Measurements from ENCODE around the gene IZUMO1R.

- TF ChIP-seq CTCF (conservative IDR thresholded peaks at IDR 0.05; ENCODE audit: low read depth, low read length) (no peak), POLR2A (IDR thresholded peaks at IDR 0.05; ENCODE audit: low read depth, low read length) (no peak), RAD21 (IDR thresholded peaks at IDR 0.05; ENCODE audit: low read length) (no peak), ELK1 (IDR thresholded peaks at IDR 0.05; ENCODE audit: borderline replicate concordance, low read depth, low read length) (no peak), RFX5 (IDR thresholded peaks at IDR 0.05; ENCODE audit: low read depth, low read length) (no peak), NFE2L2 (IDR thresholded peaks at IDR 0.05; ENCODE audit: low read depth, low read length) (no peak), SMC3 (IDR thresholded peaks at IDR 0.05; ENCODE audit: low read depth, low read length) (no peak), MAZ (IDR thresholded peaks at IDR 0.05; ENCODE audit: borderline replicate concordance, low read depth, low read length) (no peak), USF2 (IDR thresholded peaks at IDR 0.05; ENCODE audit: low read depth, low read length) (no peak), BHLHE40 (IDR thresholded peaks at IDR 0.05; ENCODE audit: low read depth, low read length) (no peak), FOS (IDR thresholded peaks at IDR 0.05; ENCODE audit: low read depth, low read length) (no peak), MAFK (IDR thresholded peaks at IDR 0.05; ENCODE audit: low read depth, low read length) (no peak)
Observed at GRCh38 chr11:94276943-94277342, 27.4 kb upstream of the IZUMO1R start.

Data from IMR-90 (cell line).